Choroid plexus epithelial cell (primary cell): ENCODE data around the gene CDYL2.
"Not testable (repeated sequence)": the region's sequence is repeated elsewhere in the genome, so short reads cannot be mapped to it uniquely, and the experiment has no call there.

Experiments
- DNase-seq: peaks from one replicate; pipeline ENCODE4 v3.0.0-alpha.2; 2010; ENCODE audit warnings: low read depth
- H3K4me3 ChIP-seq: 2 replicates; pipeline ENCODE4 v1.5.1; 2011; ENCODE audit warnings: low read depth, mild to moderate bottlenecking, control low read depth, low read length, moderate library complexity
- CTCF ChIP-seq: conservative IDR thresholded peaks from 2 replicates; pipeline ENCODE4 v1.5.1; 2011; ENCODE audit warnings: low read depth, mild to moderate bottlenecking, control low read depth, inconsistent platforms, low read length, moderate library complexity

Gene CDYL2

GRCh38 chr16:80654094-80654862, 150.1 kb downstream of the CDYL2 start:
- no peak overlapping the region for H3K4me3 ChIP-seq
- TF ChIP-seq CTCF, result no peak
- no peak for DNase-seq

- H3K4me3 ChIP-seq, result no peak overlapping the region
- DNase-seq, result no peak
- no peak for TF ChIP-seq CTCF
Measured at GRCh38 chr16:80652441-80652840, 152.0 kb downstream of the CDYL2 start.

GRCh38 chr16:80650281-80650680, 154.1 kb downstream of the CDYL2 start:
- H3K4me3 ChIP-seq, DNase-seq: not testable (repeated sequence)

GRCh38 chr16:80640316-80640715, 164.1 kb downstream of the CDYL2 start:
- no peak for DNase-seq
- H3K4me3 ChIP-seq, result no peak overlapping the region
- no peak for TF ChIP-seq CTCF

GRCh38 chr16:80639636-80640035, 164.8 kb downstream of the CDYL2 start:
- DNase-seq, result no peak
- H3K4me3 ChIP-seq, result no peak overlapping the region
- TF ChIP-seq CTCF, result no peak

- DNase-seq, result no peak
- no peak overlapping the region for H3K4me3 ChIP-seq
- TF ChIP-seq CTCF, result no peak
Measured at GRCh38 chr16:80637621-80638020, 166.8 kb downstream of the CDYL2 start.

- H3K4me3 ChIP-seq, result no peak overlapping the region
- TF ChIP-seq CTCF, result no peak
- no peak for DNase-seq
Measured at GRCh38 chr16:80631581-80631980, 172.8 kb downstream of the CDYL2 start.
